NT2/D1 (cell line): ENCODE measurements around the gene ECT2.
"Not testable (repeated sequence)": the region's sequence is repeated elsewhere in the genome, so short reads cannot be mapped to it uniquely, and the experiment has no call there.

Source experiments
- SUZ12 ChIP-seq: IDR thresholded peaks from 2 replicates; pipeline ENCODE4 v1.6.1; 2011; ENCODE audit not compliant: insufficient read length, insufficient read depth; ENCODE audit errors: extremely low read depth
- YY1 ChIP-seq: IDR thresholded peaks from 2 replicates; pipeline ENCODE4 v1.6.1; 2011; ENCODE audit not compliant: insufficient read length, insufficient read depth
- ZNF274 ChIP-seq: IDR thresholded peaks from 2 replicates; pipeline ENCODE4 v1.6.1; 2011; ENCODE audit warnings: mild to moderate bottlenecking, low read depth, low read length

DNA sequence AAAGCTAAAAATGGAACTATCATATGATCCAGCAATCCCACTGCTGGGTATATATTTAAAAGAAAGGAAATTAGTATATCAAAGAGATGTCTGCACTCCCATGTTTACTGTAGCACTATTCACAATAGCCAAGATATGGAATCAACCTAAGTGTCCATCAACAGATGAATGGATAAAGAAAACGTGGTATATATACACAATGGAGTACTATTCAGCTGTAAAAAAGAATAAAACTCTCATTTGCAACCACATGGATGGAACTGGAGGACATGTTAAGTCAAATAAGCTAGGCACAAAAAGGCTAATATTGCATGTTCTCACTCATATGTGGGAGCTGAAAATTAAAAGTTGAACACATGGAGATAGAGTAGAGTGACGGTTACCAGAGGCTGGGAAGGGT lies 76.7 kb downstream of the ECT2 start:
- not testable (repeated sequence) for TF ChIP-seq YY1, ZNF274, SUZ12
